ENCODE measurements around the gene DCXR.
A peak's percentile ranks its signal among the peaks of the same experiment; 100 is the strongest.

DNA sequence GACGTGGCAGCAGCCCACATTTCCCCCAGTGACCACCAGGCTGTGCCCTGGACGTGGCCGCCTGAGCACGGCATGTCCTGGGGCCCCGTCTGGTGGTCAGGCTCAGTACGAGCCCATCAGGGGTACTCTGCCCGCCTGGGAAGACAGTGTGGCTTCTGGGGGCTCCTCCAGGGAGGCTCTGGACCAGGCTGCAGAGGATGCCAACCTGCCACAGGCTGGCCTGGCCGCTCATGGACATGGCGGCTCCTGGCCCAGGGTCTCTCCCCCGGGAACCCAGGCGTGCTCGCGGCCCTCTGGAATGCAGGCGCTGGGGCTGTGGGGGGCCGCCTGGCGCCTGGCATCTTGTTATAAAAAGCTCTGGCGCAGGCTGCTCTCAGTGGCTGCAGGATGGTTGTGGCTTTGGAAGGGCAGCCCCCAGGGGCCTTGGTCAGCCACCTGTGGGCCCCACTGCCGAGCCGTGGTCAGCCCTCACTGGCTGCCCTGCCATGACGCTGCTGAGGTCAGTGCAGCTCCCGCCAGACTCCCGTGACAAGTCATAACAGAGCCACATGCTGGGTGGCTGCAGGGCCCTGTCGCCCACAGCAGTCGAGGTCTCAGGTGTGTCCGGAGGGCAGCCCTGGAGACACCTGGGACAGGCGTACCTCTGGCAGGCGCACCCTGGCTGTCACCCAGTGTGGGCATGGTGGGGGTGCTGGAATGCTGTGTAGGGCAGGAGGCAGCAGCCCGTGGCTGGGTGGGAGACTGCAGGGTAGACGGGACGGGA lies 29.8 kb downstream of the DCXR start:
- peak; percentile 48; the same call in 1 of the 2 replicates for TF ChIP-seq MTA1 (CRISPR knock-in tag; IDR thresholded peaks at IDR 0.05; ENCODE audit: borderline replicate concordance)
- no peak for TF ChIP-seq PRPF4 (IDR thresholded peaks at IDR 0.05; ENCODE audit: low read depth, low read length, poor library complexity, severe bottlenecking)
- TF ChIP-seq ZNF549 (CRISPR knock-in tag; IDR thresholded peaks at IDR 0.05), result no peak
- TF ChIP-seq FIP1L1 (IDR thresholded peaks at IDR 0.05; ENCODE audit: borderline replicate concordance, insufficient read depth, low read depth, low read length), result no peak
- TF ChIP-seq NFIC (IDR thresholded peaks at IDR 0.05; ENCODE audit: low read length), result no peak
- TF ChIP-seq, protein P1, sequence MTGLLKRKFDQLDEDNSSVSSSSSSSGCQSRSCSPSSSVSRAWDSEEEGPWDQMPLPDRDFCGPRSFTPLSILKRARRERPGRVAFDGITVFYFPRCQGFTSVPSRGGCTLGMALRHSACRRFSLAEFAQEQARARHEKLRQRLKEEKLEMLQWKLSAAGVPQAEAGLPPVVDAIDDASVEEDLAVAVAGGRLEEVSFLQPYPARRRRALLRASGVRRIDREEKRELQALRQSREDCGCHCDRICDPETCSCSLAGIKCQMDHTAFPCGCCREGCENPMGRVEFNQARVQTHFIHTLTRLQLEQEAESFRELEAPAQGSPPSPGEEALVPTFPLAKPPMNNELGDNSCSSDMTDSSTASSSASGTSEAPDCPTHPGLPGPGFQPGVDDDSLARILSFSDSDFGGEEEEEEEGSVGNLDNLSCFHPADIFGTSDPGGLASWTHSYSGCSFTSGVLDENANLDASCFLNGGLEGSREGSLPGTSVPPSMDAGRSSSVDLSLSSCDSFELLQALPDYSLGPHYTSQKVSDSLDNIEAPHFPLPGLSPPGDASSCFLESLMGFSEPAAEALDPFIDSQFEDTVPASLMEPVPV (CRISPR knock-in tag; IDR thresholded peaks at IDR 0.05), result no peak
- TF ChIP-seq ZNF614 (CRISPR knock-in tag; IDR thresholded peaks at IDR 0.05; ENCODE audit: borderline replicate concordance), result no peak
- no peak for TF ChIP-seq ZFP1 (CRISPR knock-in tag; IDR thresholded peaks at IDR 0.05)
- TF ChIP-seq EZH2 (conservative IDR thresholded peaks at IDR 0.05; ENCODE audit: low read depth, low read length), result no peak
